ENCODE measurements around the gene KCTD6.

The KCTD6 gene

DNA sequence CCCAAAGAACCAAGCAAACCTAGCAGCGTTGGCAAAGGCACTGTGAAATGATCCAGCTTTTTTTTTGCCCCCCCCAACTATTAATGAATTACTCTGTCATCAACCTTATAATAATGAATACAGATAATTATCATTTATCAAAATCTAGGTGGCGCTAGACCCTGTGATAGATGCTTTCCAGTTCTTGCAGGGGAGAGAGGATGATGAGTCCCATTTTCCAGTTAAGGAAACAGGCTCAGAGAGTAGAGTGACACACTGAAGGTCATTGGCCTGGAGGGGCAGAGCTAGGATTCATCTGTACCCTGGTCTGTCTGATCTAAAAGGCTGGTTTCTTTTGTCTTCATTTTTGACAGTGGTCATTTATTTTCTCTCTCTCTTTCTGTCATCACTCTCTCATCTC, 40.1 kb downstream of the KCTD6 start:
- no peak overlapping the region for H3K4me2 ChIP-seq (ENCODE audit: low read length)
- H3K4me1 ChIP-seq (ENCODE audit: insufficient read depth, low read length, severe bottlenecking), result peaks cover 4% of the 10 kb centered on the region
- H3K9me2 ChIP-seq (ENCODE audit: low read depth, low read length), result no peaks in the 10 kb centered on the region
- TF ChIP-seq EZH2 (IDR thresholded peaks at IDR 0.05; ENCODE audit: borderline replicate concordance, low read length), result no peak
- TF ChIP-seq, protein P1, sequence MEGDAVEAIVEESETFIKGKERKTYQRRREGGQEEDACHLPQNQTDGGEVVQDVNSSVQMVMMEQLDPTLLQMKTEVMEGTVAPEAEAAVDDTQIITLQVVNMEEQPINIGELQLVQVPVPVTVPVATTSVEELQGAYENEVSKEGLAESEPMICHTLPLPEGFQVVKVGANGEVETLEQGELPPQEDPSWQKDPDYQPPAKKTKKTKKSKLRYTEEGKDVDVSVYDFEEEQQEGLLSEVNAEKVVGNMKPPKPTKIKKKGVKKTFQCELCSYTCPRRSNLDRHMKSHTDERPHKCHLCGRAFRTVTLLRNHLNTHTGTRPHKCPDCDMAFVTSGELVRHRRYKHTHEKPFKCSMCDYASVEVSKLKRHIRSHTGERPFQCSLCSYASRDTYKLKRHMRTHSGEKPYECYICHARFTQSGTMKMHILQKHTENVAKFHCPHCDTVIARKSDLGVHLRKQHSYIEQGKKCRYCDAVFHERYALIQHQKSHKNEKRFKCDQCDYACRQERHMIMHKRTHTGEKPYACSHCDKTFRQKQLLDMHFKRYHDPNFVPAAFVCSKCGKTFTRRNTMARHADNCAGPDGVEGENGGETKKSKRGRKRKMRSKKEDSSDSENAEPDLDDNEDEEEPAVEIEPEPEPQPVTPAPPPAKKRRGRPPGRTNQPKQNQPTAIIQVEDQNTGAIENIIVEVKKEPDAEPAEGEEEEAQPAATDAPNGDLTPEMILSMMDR (IDR thresholded peaks at IDR 0.05; ENCODE audit: low read length), result peak; percentile 57
- H4K20me1 ChIP-seq (ENCODE audit: insufficient read depth, low read length), result no peaks in the 10 kb centered on the region
- H3K27me3 ChIP-seq (ENCODE audit: insufficient read depth, low read length), result 0 out of 2 replicates have a peak, but pooled peaks cover 4% of the 10 kb centered on the region
- H3K79me2 ChIP-seq (ENCODE audit: insufficient read depth, low read length), result no peaks in the 10 kb centered on the region
- no peaks in the 10 kb centered on the region for H3K9me3 ChIP-seq (ENCODE audit: low read length)
- H3K4me3 ChIP-seq (ENCODE audit: low read depth, low read length, poor library complexity, severe bottlenecking), result no peak overlapping the region
- no peaks in the 10 kb centered on the region for H3K36me3 ChIP-seq (ENCODE audit: insufficient read depth, low read length)
- no peak overlapping the region for H2AFZ ChIP-seq (ENCODE audit: low read length)
- no peak overlapping the region for H3K27ac ChIP-seq (ENCODE audit: low read depth, low read length, poor library complexity, severe bottlenecking)
- no peaks in the 10 kb centered on the region for H3F3A ChIP-seq (ENCODE audit: insufficient read depth, low read length)
- H3K9ac ChIP-seq (ENCODE audit: low read length), result no peak overlapping the region

DNA sequence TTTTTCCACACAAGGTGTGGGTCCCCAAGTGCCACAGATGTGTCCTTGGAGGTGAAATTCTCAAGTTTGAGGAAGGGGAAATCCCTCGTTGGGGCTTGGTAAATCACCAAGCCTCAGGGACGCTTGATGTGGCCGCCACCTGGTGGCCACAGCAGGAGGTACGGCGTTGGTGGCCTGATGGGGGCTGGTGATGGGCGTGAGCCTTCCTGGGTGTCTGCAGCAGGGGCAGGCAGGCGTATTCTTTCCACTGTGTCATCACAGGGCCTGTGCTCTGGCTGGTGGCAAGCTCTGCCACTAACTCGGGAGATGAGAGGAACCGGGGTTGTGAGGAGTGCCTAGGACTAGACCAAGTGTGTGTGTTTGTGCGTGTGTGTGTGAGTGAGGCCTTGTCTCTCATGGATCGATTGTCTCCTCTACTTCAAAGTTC, 40.9 kb downstream of the KCTD6 start:
- 0 out of 2 replicates have a peak, but pooled peaks cover 4% of the 10 kb centered on the region for H3K27me3 ChIP-seq (ENCODE audit: insufficient read depth, low read length)
- H3F3A ChIP-seq (ENCODE audit: insufficient read depth, low read length), result no peaks in the 10 kb centered on the region
- H3K9ac ChIP-seq (ENCODE audit: low read length), result no peak overlapping the region; the same call in 1 of the 2 replicates
- H3K27ac ChIP-seq (ENCODE audit: low read depth, low read length, poor library complexity, severe bottlenecking), result no peak overlapping the region
- no peak overlapping the region for H2AFZ ChIP-seq (ENCODE audit: low read length)
- no peaks in the 10 kb centered on the region for H3K79me2 ChIP-seq (ENCODE audit: insufficient read depth, low read length)
- no peaks in the 10 kb centered on the region for H3K9me2 ChIP-seq (ENCODE audit: low read depth, low read length)
- H3K9me3 ChIP-seq (ENCODE audit: low read length), result no peaks in the 10 kb centered on the region
- no peaks in the 10 kb centered on the region for H3K36me3 ChIP-seq (ENCODE audit: insufficient read depth, low read length)
- TF ChIP-seq, protein P1 (IDR thresholded peaks at IDR 0.05; ENCODE audit: low read length), result peak; percentile 97
- no peak for TF ChIP-seq EZH2 (IDR thresholded peaks at IDR 0.05; ENCODE audit: borderline replicate concordance, low read length)
- no peak overlapping the region for H3K4me3 ChIP-seq (ENCODE audit: low read depth, low read length, poor library complexity, severe bottlenecking)
- H3K4me2 ChIP-seq (ENCODE audit: low read length), result no peak overlapping the region
- H3K4me1 ChIP-seq (ENCODE audit: insufficient read depth, low read length, severe bottlenecking), result peaks cover 4% of the 10 kb centered on the region
- no peaks in the 10 kb centered on the region for H4K20me1 ChIP-seq (ENCODE audit: insufficient read depth, low read length)

DNA sequence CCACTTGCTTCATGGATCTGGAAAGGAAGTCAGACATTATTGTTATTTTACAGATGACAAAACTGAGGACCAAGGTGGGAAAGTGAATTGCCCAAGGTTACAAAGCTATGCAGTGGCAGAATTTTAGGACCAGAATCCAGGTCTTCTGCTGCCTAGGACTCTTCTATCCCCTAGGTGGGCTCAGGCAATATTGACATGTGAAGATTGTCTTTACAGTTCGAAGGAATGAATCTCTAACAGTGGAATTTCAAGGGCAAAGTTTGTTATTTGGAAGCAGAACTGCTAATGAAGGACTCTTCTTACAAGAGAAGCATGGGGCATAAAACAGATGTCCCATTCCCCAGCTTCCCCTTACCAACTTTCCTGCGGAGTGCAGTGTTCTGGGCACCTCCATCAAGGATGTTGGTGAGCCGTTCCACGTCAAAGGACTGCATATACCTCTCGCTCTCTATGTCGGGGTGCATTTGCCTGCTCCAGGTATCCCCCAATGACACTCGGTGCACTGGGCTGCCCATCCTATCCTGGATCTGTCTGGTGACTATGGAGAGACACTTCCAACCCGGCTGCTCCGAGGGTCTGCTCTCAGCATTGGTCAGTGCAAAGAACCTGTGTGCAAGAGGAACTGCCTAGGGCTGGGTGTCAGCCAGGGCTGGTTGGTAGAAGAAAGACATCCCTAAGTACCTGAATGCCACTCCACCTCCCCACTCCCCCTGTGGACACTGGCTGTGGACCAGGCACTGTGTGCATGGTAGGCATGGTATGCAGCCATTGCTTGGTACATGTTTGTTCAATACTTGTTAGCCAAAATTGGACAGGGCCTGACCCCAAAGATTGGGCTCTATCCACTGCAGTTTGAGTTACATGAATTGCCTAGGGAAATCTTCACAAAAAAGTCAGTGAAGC, 42.9 kb downstream of the KCTD6 start:
- H3K4me3 ChIP-seq (ENCODE audit: low read depth, low read length, poor library complexity, severe bottlenecking), result no peak overlapping the region
- H4K20me1 ChIP-seq (ENCODE audit: insufficient read depth, low read length), result no peaks in the 10 kb centered on the region
- H3K9me3 ChIP-seq (ENCODE audit: low read length), result no peaks in the 10 kb centered on the region
- peaks cover 4% of the 10 kb centered on the region for H3K4me1 ChIP-seq (ENCODE audit: insufficient read depth, low read length, severe bottlenecking)
- 0 out of 2 replicates have a peak, but pooled peaks cover 4% of the 10 kb centered on the region for H3K27me3 ChIP-seq (ENCODE audit: insufficient read depth, low read length)
- no peak overlapping the region for H3K4me2 ChIP-seq (ENCODE audit: low read length)
- no peaks in the 10 kb centered on the region for H3K9me2 ChIP-seq (ENCODE audit: low read depth, low read length)
- H2AFZ ChIP-seq (ENCODE audit: low read length), result no peak overlapping the region
- H3F3A ChIP-seq (ENCODE audit: insufficient read depth, low read length), result no peaks in the 10 kb centered on the region
- no peaks in the 10 kb centered on the region for H3K36me3 ChIP-seq (ENCODE audit: insufficient read depth, low read length)
- no peak overlapping the region for H3K9ac ChIP-seq (ENCODE audit: low read length)
- no peak overlapping the region for H3K27ac ChIP-seq (ENCODE audit: low read depth, low read length, poor library complexity, severe bottlenecking)
- TF ChIP-seq, protein P1 (IDR thresholded peaks at IDR 0.05; ENCODE audit: low read length), result no peak
- TF ChIP-seq EZH2 (IDR thresholded peaks at IDR 0.05; ENCODE audit: borderline replicate concordance, low read length), result no peak
- no peaks in the 10 kb centered on the region for H3K79me2 ChIP-seq (ENCODE audit: insufficient read depth, low read length)
